GM19351 (cell line): ENCODE measurements around the gene NOL8.

ENCODE experiments used
- ATAC-seq: cut with Tn5 transposase; IDR thresholded peaks from one replicate; pipeline ENCODE4 v1.9.1; 2021; ENCODE audit warnings: mild to moderate bottlenecking, moderate library complexity; ENCODE audit not compliant: unreplicated experiment

NOL8 gene

DNA sequence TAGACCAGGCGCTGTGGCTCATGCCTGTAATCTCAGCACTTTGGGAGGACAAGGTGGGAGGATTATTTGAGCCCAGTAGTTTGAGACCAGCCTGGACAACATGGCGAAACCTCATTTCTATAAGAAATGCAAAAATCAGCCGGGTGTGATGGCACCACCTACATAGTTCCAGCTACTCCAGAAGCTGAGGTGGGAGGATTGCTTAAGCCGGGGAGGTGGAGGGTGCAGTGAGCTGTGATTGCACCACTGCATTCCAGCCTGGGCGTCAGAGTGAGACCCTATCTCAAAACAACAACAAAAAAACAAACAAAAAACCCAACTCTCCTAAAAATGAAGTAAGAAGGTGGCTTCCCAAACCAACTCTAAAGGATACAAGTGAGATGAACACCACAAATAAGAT is 54.6 kb downstream of the NOL8 start:
- no peak for ATAC-seq

GRCh38 chr9:92266486-92266885 is 58.7 kb downstream of the NOL8 start:
- ATAC-seq = no peak

DNA sequence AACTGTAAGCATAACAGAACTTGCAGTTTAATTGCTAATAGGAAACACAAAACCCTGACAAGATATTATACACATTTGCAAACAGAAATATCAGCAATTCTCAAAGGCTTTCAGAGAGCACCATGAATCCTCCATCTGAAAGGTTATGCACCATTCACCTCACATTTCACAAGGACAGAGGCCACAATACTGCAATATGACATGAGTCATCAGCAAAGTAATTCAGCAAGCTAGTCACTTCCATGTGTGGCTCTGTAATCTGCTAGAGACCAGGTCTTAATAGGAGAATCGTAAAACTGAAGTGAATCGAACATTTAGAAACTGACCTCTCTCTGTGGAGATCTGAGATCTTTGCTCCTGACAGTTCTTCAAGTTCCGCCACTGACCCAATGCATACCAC is 60.0 kb downstream of the NOL8 start:
- no peak for ATAC-seq

- no peak for ATAC-seq
Observed at GRCh38 chr9:92263131-92263530, 62.0 kb downstream of the NOL8 start.

DNA sequence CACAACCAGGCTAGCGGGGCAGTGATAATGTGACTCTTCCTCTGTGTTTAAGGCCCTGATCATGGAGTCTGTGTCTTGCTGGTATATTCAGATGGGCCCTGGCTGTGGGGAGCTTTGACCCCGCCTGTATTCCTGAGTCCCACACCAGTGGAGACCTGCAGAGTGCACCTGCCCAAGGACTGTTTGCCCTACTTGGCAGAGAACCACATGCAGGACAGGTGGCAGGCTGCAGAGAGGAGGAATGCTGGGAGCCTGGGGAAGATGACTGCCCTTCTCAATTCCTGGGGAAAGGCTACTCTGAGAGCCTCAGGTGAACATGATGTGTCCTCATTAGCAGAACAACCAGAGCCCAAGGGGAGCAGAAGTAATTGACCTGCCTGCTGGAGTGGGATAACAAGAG is 67.8 kb downstream of the NOL8 start:
- ATAC-seq = no peak

- ATAC-seq = no peak
Observed at GRCh38 chr9:92254381-92255337, 70.5 kb downstream of the NOL8 start.

- no peak for ATAC-seq
Observed at GRCh38 chr9:92253656-92254055, 71.5 kb downstream of the NOL8 start.

GRCh38 chr9:92247981-92248380 is 77.2 kb downstream of the NOL8 start:
- no peak for ATAC-seq
